ENCODE data around the gene PLAAT5. TPM values are rescaled to one million over a fixed set of nuclear protein-coding genes. Genes with fewer than 3 reads are reported as not detected.

The PLAAT5 gene
- polyA plus RNA-seq, 2 of the 4 experiments (the other 2 are of a cell fraction) = 0.04 to 0.12 TPM

DNA sequence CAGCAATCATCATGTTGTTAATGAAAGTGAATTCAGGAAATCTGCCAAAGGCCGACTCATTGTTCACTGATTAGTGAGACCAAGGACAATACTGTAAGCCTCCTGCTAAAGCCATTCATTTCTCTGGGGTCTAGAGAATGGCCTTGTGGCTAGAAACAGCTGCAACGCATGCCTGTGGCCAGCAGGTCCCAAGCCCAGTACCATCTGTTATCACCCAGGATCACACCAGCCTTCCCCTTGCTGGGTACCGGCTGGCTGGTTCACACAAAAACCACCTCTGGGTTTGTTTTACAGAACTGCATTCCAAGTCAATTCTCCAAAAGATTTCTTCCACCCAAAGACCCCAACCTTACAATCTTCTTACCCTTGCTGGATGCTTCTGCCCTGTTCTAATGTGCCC is 1.1 kb downstream of the PLAAT5 start (continued):
- TF ChIP-seq TFCP2L1 (CRISPR knock-in tag; IDR thresholded peaks at IDR 0.05) (no peak), MYC (IDR thresholded peaks at IDR 0.05; ENCODE audit: borderline replicate concordance, low read length) (no peak), NFE2L2 (conservative IDR thresholded peaks at IDR 0.05; ENCODE audit: low read length) (no peak), CTCF (IDR thresholded peaks at IDR 0.05) (no peak), EHF (CRISPR knock-in tag; IDR thresholded peaks at IDR 0.05) (no peak), ZFP36 (IDR thresholded peaks at IDR 0.05; ENCODE audit: borderline replicate concordance, partially characterized antibody) (no peak)

DNA sequence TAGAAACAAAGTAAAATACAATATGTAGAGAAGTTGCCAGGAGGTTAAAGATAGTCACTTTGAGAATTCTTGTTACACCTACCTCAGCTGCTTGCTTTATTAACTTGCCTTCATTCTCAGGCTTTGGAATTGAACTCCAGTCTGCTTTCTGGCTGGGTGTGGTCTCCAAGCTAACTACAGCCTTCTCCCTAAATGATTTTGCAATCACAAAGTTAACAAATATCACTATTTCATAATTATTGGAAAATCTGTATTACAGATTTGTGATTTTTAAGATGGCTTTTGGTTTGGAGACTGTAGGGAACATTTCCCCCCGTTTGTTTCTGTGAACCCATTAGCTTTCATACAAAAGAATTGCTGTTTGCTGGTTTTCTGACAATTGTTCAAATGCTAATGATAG is 2.2 kb downstream of the PLAAT5 start:
- ChIA-PET POLR2A (no interaction called here), CTCF (interaction anchor here (4.7 kb wide), 1 partner anchor 10 kb away, joined by 40 read pairs; no protein-coding TSS in a partner anchor)
- Histone ChIP-seq H3K4me2 (no peak overlapping the region), H3K27ac (no peak overlapping the region), H3K9me3 (peaks cover 12% of the 10 kb centered on the region; the same call in 1 of the 3 replicates), H3K4me3 (no peak overlapping the region), H3K4me1 (no peaks in the 10 kb centered on the region)
- FAIRE-seq (no peak), DNase-seq (ENCODE audit: low read depth in 1 of 2, low spot score in 1 of 2) (no peak), ATAC-seq (no peak)
- 51% methylated on average over 1 of the region's 1 CpG for WGBS (ENCODE audit: missing lambda C conversion rate)
- TF ChIP-seq EHF (CRISPR knock-in tag; IDR thresholded peaks at IDR 0.05) = no peak
- no peak for TF ChIP-seq SMC3 (IDR thresholded peaks at IDR 0.05)
- TF ChIP-seq ZFP36 (IDR thresholded peaks at IDR 0.05; ENCODE audit: borderline replicate concordance, partially characterized antibody) = no peak
- TF ChIP-seq NFE2L2 (conservative IDR thresholded peaks at IDR 0.05; ENCODE audit: low read length) = no peak
- no peak for TF ChIP-seq EP300 (IDR thresholded peaks at IDR 0.05)
- no peak for TF ChIP-seq CBX8 (IDR thresholded peaks at IDR 0.05)

DNA sequence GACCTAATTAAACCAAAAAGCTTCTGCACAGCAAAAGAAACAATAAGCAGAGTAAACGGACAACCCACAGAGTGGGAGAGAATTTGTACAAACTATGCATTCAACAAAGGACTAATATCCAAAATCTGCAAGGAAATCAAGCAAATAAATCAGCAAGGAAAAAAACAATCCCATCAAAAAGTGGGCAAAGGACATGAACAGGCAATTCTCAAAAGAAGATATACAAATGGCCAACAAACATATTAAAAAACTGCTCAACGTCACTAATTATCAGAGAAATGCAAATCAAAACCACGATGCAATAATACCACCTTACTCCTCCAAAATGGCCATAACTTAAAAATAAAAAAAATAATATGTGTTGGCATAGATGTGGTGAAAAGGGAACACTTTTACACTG is 5.2 kb downstream of the PLAAT5 start:
- no peak overlapping the region for H3K4me2 ChIP-seq
- no peak for DNase-seq (ENCODE audit: low read depth in 1 of 2, low spot score in 1 of 2)
- ChIA-PET POLR2A (no interaction called here), CTCF (no interaction called here)
- H3K27ac ChIP-seq = no peak overlapping the region
- no peak for ATAC-seq
- no peaks in the 10 kb centered on the region for H3K4me1 ChIP-seq
- H3K9me3 ChIP-seq = peaks cover 7% of the 10 kb centered on the region; the same call in 1 of the 3 replicates
- 7% methylated on average over 3 of the region's 3 CpGs for WGBS (ENCODE audit: missing lambda C conversion rate)
- TF ChIP-seq, protein P1, sequence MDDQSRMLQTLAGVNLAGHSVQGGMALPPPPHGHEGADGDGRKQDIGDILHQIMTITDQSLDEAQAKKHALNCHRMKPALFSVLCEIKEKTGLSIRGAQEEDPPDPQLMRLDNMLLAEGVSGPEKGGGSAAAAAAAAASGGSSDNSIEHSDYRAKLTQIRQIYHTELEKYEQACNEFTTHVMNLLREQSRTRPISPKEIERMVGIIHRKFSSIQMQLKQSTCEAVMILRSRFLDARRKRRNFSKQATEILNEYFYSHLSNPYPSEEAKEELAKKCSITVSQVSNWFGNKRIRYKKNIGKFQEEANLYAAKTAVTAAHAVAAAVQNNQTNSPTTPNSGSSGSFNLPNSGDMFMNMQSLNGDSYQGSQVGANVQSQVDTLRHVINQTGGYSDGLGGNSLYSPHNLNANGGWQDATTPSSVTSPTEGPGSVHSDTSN (IDR thresholded peaks at IDR 0.05) = no peak
- no peak for TF ChIP-seq JUNB (IDR thresholded peaks at IDR 0.05)
- TF ChIP-seq NPAS2 (CRISPR knock-in tag; IDR thresholded peaks at IDR 0.05; ENCODE audit: borderline replicate concordance) = no peak
- TF ChIP-seq, protein P2, sequence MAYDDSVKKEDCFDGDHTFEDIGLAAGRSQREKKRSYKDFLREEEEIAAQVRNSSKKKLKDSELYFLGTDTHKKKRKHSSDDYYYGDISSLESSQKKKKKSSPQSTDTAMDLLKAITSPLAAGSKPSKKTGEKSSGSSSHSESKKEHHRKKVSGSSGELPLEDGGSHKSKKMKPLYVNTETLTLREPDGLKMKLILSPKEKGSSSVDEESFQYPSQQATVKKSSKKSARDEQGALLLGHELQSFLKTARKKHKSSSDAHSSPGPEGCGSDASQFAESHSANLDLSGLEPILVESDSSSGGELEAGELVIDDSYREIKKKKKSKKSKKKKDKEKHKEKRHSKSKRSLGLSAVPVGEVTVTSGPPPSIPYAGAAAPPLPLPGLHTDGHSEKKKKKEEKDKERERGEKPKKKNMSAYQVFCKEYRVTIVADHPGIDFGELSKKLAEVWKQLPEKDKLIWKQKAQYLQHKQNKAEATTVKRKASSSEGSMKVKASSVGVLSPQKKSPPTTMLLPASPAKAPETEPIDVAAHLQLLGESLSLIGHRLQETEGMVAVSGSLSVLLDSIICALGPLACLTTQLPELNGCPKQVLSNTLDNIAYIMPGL (CRISPR knock-in tag; IDR thresholded peaks at IDR 0.05; ENCODE audit: borderline replicate concordance) = no peak
- no peak for TF ChIP-seq EHF (CRISPR knock-in tag; IDR thresholded peaks at IDR 0.05)
- TF ChIP-seq RFX5 (IDR thresholded peaks at IDR 0.05) = no peak
- no peak for TF ChIP-seq JUN (IDR thresholded peaks at IDR 0.05)
- no peak for TF ChIP-seq CEBPB (IDR thresholded peaks at IDR 0.05)
- TF ChIP-seq HOXA7 (CRISPR knock-in tag; IDR thresholded peaks at IDR 0.05) = no peak
- no peak for TF ChIP-seq BHLHE40 (IDR thresholded peaks at IDR 0.05; ENCODE audit: low read depth, low read length)
- no peak for TF ChIP-seq RNF2 (IDR thresholded peaks at IDR 0.05; ENCODE audit: borderline replicate concordance, low read depth)
- TF ChIP-seq NFE2L2 (conservative IDR thresholded peaks at IDR 0.05; ENCODE audit: low read length) = no peak
- TF ChIP-seq EHMT2 (IDR thresholded peaks at IDR 0.05; ENCODE audit: low read depth) = no peak
- TF ChIP-seq CHD2 (IDR thresholded peaks at IDR 0.05; ENCODE audit: low read length, partially characterized antibody) = no peak
- TF ChIP-seq TP53 (CRISPR knock-in tag; IDR thresholded peaks at IDR 0.05) = no peak
- no peak for TF ChIP-seq MYC (IDR thresholded peaks at IDR 0.05; ENCODE audit: borderline replicate concordance, low read length)
- no peak for TF ChIP-seq RCOR1 (IDR thresholded peaks at IDR 0.05; ENCODE audit: low read depth, low read length)
- no peak for TF ChIP-seq MAFK (IDR thresholded peaks at IDR 0.05; ENCODE audit: partially characterized antibody)
- no peak for TF ChIP-seq FOXS1 (CRISPR knock-in tag; IDR thresholded peaks at IDR 0.05)
- TF ChIP-seq HDAC2 (IDR thresholded peaks at IDR 0.05) = no peak
- no peak overlapping the region for H3K4me3 ChIP-seq
- FAIRE-seq = no peak

Data from A549 (cell line).